Right atrium auricular region (tissue), 2 donors: Measurements from ENCODE around the gene CACNB3. TPM values are rescaled to one million over a fixed set of nuclear protein-coding genes. Genes with fewer than 3 reads are reported as not detected.

Source experiments
- DNase-seq: peaks from one replicate; pipeline ENCODE4 v3.0.0-alpha.2; 2019; ENCODE audit warnings: low spot score
- H3K27ac ChIP-seq, 2 donors: fragments of 200-600 bp; sonication (generic); 1 replicate in 1 of 2; 2 replicates in 1 of 2; pipeline ENCODE4 v1.5.1; 2016 to 2019
- H3K27me3 ChIP-seq, 2 donors: fragments of 200-600 bp; sonication (generic); one replicate each; pipeline versions ENCODE4 v1.5.1 to v1.6.0; 2017 to 2019
- H3K36me3 ChIP-seq: fragments of 200-600 bp; sonication (generic); one replicate; pipeline ENCODE4 v1.5.1; 2016
- H3K4me1 ChIP-seq, 2 donors: fragments of 200-600 bp; sonication (generic); one replicate each; pipeline versions ENCODE4 v1.5.1 to v1.6.0; 2017 to 2019
- H3K4me3 ChIP-seq, 2 donors: fragments of 200-600 bp; sonication (generic); 1 replicate in 1 of 2; 2 replicates in 1 of 2; pipeline ENCODE4 v1.5.1; 2017 to 2019; ENCODE audit warnings: mild to moderate bottlenecking in 1 of 2, moderate library complexity in 1 of 2
- H3K9me3 ChIP-seq, 2 donors: fragments of 200-600 bp; sonication (generic); one replicate each; pipeline ENCODE4 v1.5.1; 2019
- CTCF ChIP-seq, 2 donors: fragments of 200-600 bp; sonication (generic); IDR thresholded peaks; one replicate each; pipeline ENCODE4 v1.5.1; 2019; ENCODE audit warnings: antibody characterized with exemption in 2 of 2
- total RNA-seq, 2 donors: library from RNA; depleted of rRNA; stranded (reverse); fragments of >200 nt; gene quantifications; one replicate each; pipeline ENCODE4 v1.1.0, GENCODE V29; 2016

CACNB3 gene
- total RNA-seq, 2 donors from 2014 or later: 6.1 to 7.0 TPM

- no peak for DNase-seq
- no peak for TF ChIP-seq CTCF (IDR thresholded peaks at IDR 0.05)
- H3K4me3 ChIP-seq: peak overlapping the region in 1 of 2 donors; percentile 79
- no peaks in the 10 kb centered on the region for H3K36me3 ChIP-seq
- H3K27me3 ChIP-seq: no peaks in the 10 kb centered on the region
- H3K4me1 ChIP-seq: peaks cover 0 to 37% of the 10 kb centered on the region in 2 donors
- H3K9me3 ChIP-seq: no peaks in the 10 kb centered on the region
- no peak overlapping the region for H3K27ac ChIP-seq
Observed at GRCh38 chr12:48816143-48816854, 2.0 kb upstream of the CACNB3 start.

GRCh38 chr12:48818831-48819590 lies 715 bp downstream of the CACNB3 start:
- peak in 1 of 2 donors; percentile 26 for TF ChIP-seq CTCF (IDR thresholded peaks at IDR 0.05)
- DNase-seq: no peak
- H3K27ac ChIP-seq: peak overlapping the region; percentile 17 to 56

GRCh38 chr12:48819986-48820725 lies 1.9 kb downstream of the CACNB3 start:
- no peak overlapping the region for H3K4me3 ChIP-seq
- H3K27me3 ChIP-seq: no peaks in the 10 kb centered on the region
- H3K9me3 ChIP-seq: no peaks in the 10 kb centered on the region
- no peak overlapping the region for H3K27ac ChIP-seq
- no peak for TF ChIP-seq CTCF (IDR thresholded peaks at IDR 0.05)
- peaks cover 5% of the 10 kb centered on the region for H3K36me3 ChIP-seq
- no peak for DNase-seq
- peaks cover 0 to 25% of the 10 kb centered on the region in 2 donors for H3K4me1 ChIP-seq

More at GRCh38 chr12:48818831-48819590, 715 bp downstream of the CACNB3 start:
- H3K36me3 ChIP-seq: no peaks in the 10 kb centered on the region
- H3K4me1 ChIP-seq: peaks cover 0 to 31% of the 10 kb centered on the region in 2 donors
- H3K27me3 ChIP-seq: no peaks in the 10 kb centered on the region
- no peaks in the 10 kb centered on the region for H3K9me3 ChIP-seq
- peak overlapping the region; percentile 51 to 77 for H3K4me3 ChIP-seq

GRCh38 chr12:48822139-48822538 lies 3.8 kb downstream of the CACNB3 start:
- DNase-seq: no peak
- H3K4me3 ChIP-seq: no peak overlapping the region
- peaks cover 5% of the 10 kb centered on the region for H3K36me3 ChIP-seq
- TF ChIP-seq CTCF (IDR thresholded peaks at IDR 0.05): no peak
- H3K27me3 ChIP-seq: no peaks in the 10 kb centered on the region
- H3K27ac ChIP-seq: no peak overlapping the region
- no peaks in the 10 kb centered on the region for H3K9me3 ChIP-seq
- H3K4me1 ChIP-seq: peaks cover 0 to 13% of the 10 kb centered on the region in 2 donors

GRCh38 chr12:48822711-48823110 lies 4.4 kb downstream of the CACNB3 start:
- Histone ChIP-seq H3K27me3 (no peaks in the 10 kb centered on the region), H3K4me3 (no peak overlapping the region), H3K27ac (no peak overlapping the region), H3K9me3 (no peaks in the 10 kb centered on the region), H3K36me3 (peaks cover 5% of the 10 kb centered on the region), H3K4me1 (peaks cover 0 to 11% of the 10 kb centered on the region in 2 donors)
- no peak for TF ChIP-seq CTCF (IDR thresholded peaks at IDR 0.05)
- DNase-seq: no peak
